Panc1 (cell line): Measurements from ENCODE around the gene NDUFV2. TPM values are rescaled to one million over a fixed set of nuclear protein-coding genes. Genes with fewer than 3 reads are reported as not detected.

Source experiments
- ATAC-seq: fragments of 200-7000 bp; cut with Tn5 transposase; 2 replicates; pipeline ENCODE4 v1.9.1; 2020; ENCODE audit warnings: mild to moderate bottlenecking, moderate library complexity
- BruUV-seq: library from RNA; stranded (reverse); fragments of 400-500 nt; replicated peaks from 2 replicates; lab custom pipeline; 2021; lab: Mats Ljungman, UMichigan
- CTCF ChIA-PET: fragments of 300-600 bp; sonication (Branson Sonifier 250); formaldehyde crosslinking; loops from one replicate; lab custom pipeline; 2022; ENCODE audit warnings: antibody characterized with exemption; lab: Charles Lee
- POLR2A ChIA-PET: fragments of 300-600 bp; sonication (Branson Sonifier 250); formaldehyde crosslinking; loops from one replicate; lab custom pipeline; 2022; ENCODE audit warnings: antibody characterized with exemption; lab: Charles Lee
- DNase-seq: peaks from one replicate; pipeline ENCODE4 v3.0.0-alpha.2; 2010; ENCODE audit warnings: low read depth, low spot score
- H3K27ac ChIP-seq: 2 replicates; pipeline ENCODE4 v1.5.1; 2011; ENCODE audit warnings: mild to moderate bottlenecking, low read length, inconsistent platforms
- H3K27me3 ChIP-seq: fragments of 200-500 bp; sonication (Bioruptor generic); 2 replicates; pipeline ENCODE4 v1.6.0; 2014; ENCODE audit warnings: low read length, inconsistent platforms; ENCODE audit not compliant: control insufficient read depth, insufficient read depth
- H3K36me3 ChIP-seq: fragments of 200-500 bp; sonication (Bioruptor generic); 2 replicates; pipeline ENCODE4 v1.5.1; 2014; ENCODE audit warnings: inconsistent platforms, mild to moderate bottlenecking, low read length, moderate library complexity; ENCODE audit not compliant: control insufficient read depth, insufficient read depth
- H3K4me1 ChIP-seq: 2 replicates; pipeline ENCODE4 v1.5.1; 2011; ENCODE audit warnings: inconsistent platforms, mild to moderate bottlenecking, low read length, moderate library complexity; ENCODE audit not compliant: control insufficient read depth, insufficient read depth
- H3K4me3 ChIP-seq, 2 experiments: 2 replicates each; pipeline ENCODE4 v1.5.1; 2011 to 2012; ENCODE audit warnings: low read depth in 2 of 2, low read length in 2 of 2, mild to moderate bottlenecking in 2 of 2, inconsistent platforms in 1 of 2, moderate library complexity in 1 of 2
- H3K9me3 ChIP-seq: fragments of 200-500 bp; sonication (Bioruptor generic); 2 replicates; pipeline ENCODE4 v1.5.1; 2014; ENCODE audit warnings: low read depth, mild to moderate bottlenecking, inconsistent platforms, low read length, moderate library complexity; ENCODE audit not compliant: control insufficient read depth, insufficient read depth
- CTCF ChIP-seq: fragments of 450-650 bp; IDR thresholded peaks from 2 replicates; pipeline ENCODE4 v1.5.1; 2017; ENCODE audit warnings: mild to moderate bottlenecking
- POLR2AphosphoS5 ChIP-seq: IDR thresholded peaks from 2 replicates; pipeline ENCODE4 v1.6.1; 2012; ENCODE audit warnings: mild to moderate bottlenecking, low read depth, low read length, moderate library complexity
- REST ChIP-seq, 2 experiments: IDR thresholded peaks; 2 replicates each; pipeline ENCODE4 v1.6.1; 2011 to 2012; ENCODE audit warnings: low read depth in 2 of 2, control low read depth in 1 of 2, low read length in 1 of 2, mild to moderate bottlenecking in 1 of 2, moderate library complexity in 1 of 2; ENCODE audit not compliant: insufficient read depth in 1 of 2
- SIN3A ChIP-seq: IDR thresholded peaks from 2 replicates; pipeline ENCODE4 v1.6.1; 2012; ENCODE audit warnings: low read depth, mild to moderate bottlenecking, low read length, moderate library complexity, borderline replicate concordance; ENCODE audit not compliant: insufficient read depth
- TCF7L2 ChIP-seq: IDR thresholded peaks from 2 replicates; pipeline ENCODE4 v1.6.1; 2011; ENCODE audit warnings: mild to moderate bottlenecking, low read depth, low read length, inconsistent platforms
- in situ Hi-C: cut with HindIII; loops from 2 replicates; pipeline ENCODE4 v1.10.0; 2016; ENCODE audit warnings: low sequenced_read_pairs, low pct_unique_long_range_greater_than_20kb
- intact Hi-C: fragments of 100-400 bp; cut with micrococcal nuclease; formaldehyde crosslinking; loops from one replicate; pipeline ENCODE4 v1.10.0; 2022; ENCODE audit not compliant: unreplicated experiment
- total RNA-seq: library from RNA; stranded (reverse); gene quantifications from one replicate; pipeline ENCODE4 v1.2.1, GENCODE V29; 2021; ENCODE audit not compliant: unreplicated experiment

Gene NDUFV2
- total RNA-seq, 1 experiment from 2014 or later, result 157 TPM

GRCh38 chr18:9106094-9106493 is 3.6 kb downstream of the NDUFV2 start:
- DNase-seq (no peak), ATAC-seq (no peak)
- Histone ChIP-seq H3K4me3 (peak overlapping the region in 1 of 2 experiments; percentile 66; a peak in 1 of 4 replicates), H3K36me3 (peaks cover 5% of the 10 kb centered on the region), H3K9me3 (no peaks in the 10 kb centered on the region), H3K27ac (peak overlapping the region; percentile 21), H3K27me3 (no peaks in the 10 kb centered on the region), H3K4me1 (peaks cover 52% of the 10 kb centered on the region)
- TF ChIP-seq POLR2AphosphoS5 (no peak), REST (IDR thresholded peaks at IDR 0.05; ENCODE audit: insufficient read depth in 1 of 2, low read depth in 2 of 2, low read length in 1 of 2) (no peak), SIN3A (no peak), TCF7L2 (no peak), CTCF (no peak)
- in situ Hi-C loops (no loop called here), intact Hi-C loops (no loop called here)
- POLR2A ChIA-PET, result no interaction called here
- CTCF ChIA-PET, result no interaction called here
- no TSS peak for BruUV-seq

GRCh38 chr18:9106800-9107584 is 4.5 kb downstream of the NDUFV2 start:
- no TSS peak for BruUV-seq
- in situ Hi-C loops (no loop called here), intact Hi-C loops (no loop called here)
- H3K4me3 ChIP-seq, result no peak overlapping the region
- H3K27me3 ChIP-seq, result no peaks in the 10 kb centered on the region
- DNase-seq, result no peak
- H3K9me3 ChIP-seq, result no peaks in the 10 kb centered on the region
- peak overlapping the region; percentile 48; the same call in 1 of the 2 replicates for H3K27ac ChIP-seq
- ChIA-PET CTCF (no interaction called here), POLR2A (no interaction called here)
- no peak for ATAC-seq
- TF ChIP-seq REST (IDR thresholded peaks at IDR 0.05; ENCODE audit: insufficient read depth in 1 of 2, low read depth in 2 of 2, low read length in 1 of 2) (no peak), POLR2AphosphoS5 (no peak), TCF7L2 (no peak), SIN3A (no peak), CTCF (no peak)
- peaks cover 47% of the 10 kb centered on the region for H3K4me1 ChIP-seq
- peaks cover 5% of the 10 kb centered on the region for H3K36me3 ChIP-seq
